ENCODE results near the gene WDFY2. TPM values are rescaled to one million over a fixed set of nuclear protein-coding genes. Genes with fewer than 3 reads are reported as not detected.

WDFY2 gene
- total and polyA plus RNA-seq, 2 experiments from 2014 or later, result 11.4 to 24.0 TPM

GRCh38 chr13:51746802-51747201 is 162.5 kb downstream of the WDFY2 start:
- Histone ChIP-seq H3K4me1 (ENCODE audit: insufficient read depth) (no peaks in the 10 kb centered on the region), H4K20me1 (replicated peaks; ENCODE audit: insufficient read depth) (peaks cover 4% of the 10 kb centered on the region), H3F3A (replicated peaks; ENCODE audit: low read depth) (no peaks in the 10 kb centered on the region), H2AFZ (no peak overlapping the region), H3K27me3 (ENCODE audit: insufficient read depth) (no peaks in the 10 kb centered on the region), H3K9me2 (ENCODE audit: insufficient read depth) (no peaks in the 10 kb centered on the region), H3K79me2 (replicated peaks; ENCODE audit: insufficient read depth) (no peaks in the 10 kb centered on the region; the same call in 1 of the 2 replicates), H3K4me3 (no peak overlapping the region), H3K36me3 (ENCODE audit: insufficient read depth) (peaks cover 31% of the 10 kb centered on the region), H3K27ac (ENCODE audit: low read depth) (no peak overlapping the region), H3K4me2 (no peak overlapping the region)
- Mint-ChIP-seq H3K9me3 (peaks cover 23% of the 10 kb centered on the region), H3K36me3 (ENCODE audit: low read depth) (peaks cover 75% of the 10 kb centered on the region), H3K27ac (no peak overlapping the region), H3K4me1 (no peaks in the 10 kb centered on the region), H3K27me3 (ENCODE audit: insufficient read depth, low read depth, poor library complexity) (no peaks in the 10 kb centered on the region), H3K4me3 (no peak overlapping the region)
- ATAC-seq, result no peak
- TF ChIP-seq EZH2phosphoT487 (IDR thresholded peaks at IDR 0.05; ENCODE audit: unreplicated experiment) (no peak), NANOG (IDR thresholded peaks at IDR 0.05; ENCODE audit: borderline replicate concordance) (no peak), REST (IDR thresholded peaks at IDR 0.05; ENCODE audit: unreplicated experiment) (no peak), ZNF331 (CRISPR knock-in tag; IDR thresholded peaks at IDR 0.05; ENCODE audit: low read depth) (no peak), JUNB (IDR thresholded peaks at IDR 0.05; ENCODE audit: unreplicated experiment) (no peak), POLR2AphosphoS5 (IDR thresholded peaks at IDR 0.05; ENCODE audit: low read depth) (no peak), CREB1 (CRISPR knock-in tag; IDR thresholded peaks at IDR 0.05; ENCODE audit: low read depth) (no peak), ZNF114 (CRISPR knock-in tag; IDR thresholded peaks at IDR 0.05) (no peak)
- TF ChIP-seq, protein P1, sequence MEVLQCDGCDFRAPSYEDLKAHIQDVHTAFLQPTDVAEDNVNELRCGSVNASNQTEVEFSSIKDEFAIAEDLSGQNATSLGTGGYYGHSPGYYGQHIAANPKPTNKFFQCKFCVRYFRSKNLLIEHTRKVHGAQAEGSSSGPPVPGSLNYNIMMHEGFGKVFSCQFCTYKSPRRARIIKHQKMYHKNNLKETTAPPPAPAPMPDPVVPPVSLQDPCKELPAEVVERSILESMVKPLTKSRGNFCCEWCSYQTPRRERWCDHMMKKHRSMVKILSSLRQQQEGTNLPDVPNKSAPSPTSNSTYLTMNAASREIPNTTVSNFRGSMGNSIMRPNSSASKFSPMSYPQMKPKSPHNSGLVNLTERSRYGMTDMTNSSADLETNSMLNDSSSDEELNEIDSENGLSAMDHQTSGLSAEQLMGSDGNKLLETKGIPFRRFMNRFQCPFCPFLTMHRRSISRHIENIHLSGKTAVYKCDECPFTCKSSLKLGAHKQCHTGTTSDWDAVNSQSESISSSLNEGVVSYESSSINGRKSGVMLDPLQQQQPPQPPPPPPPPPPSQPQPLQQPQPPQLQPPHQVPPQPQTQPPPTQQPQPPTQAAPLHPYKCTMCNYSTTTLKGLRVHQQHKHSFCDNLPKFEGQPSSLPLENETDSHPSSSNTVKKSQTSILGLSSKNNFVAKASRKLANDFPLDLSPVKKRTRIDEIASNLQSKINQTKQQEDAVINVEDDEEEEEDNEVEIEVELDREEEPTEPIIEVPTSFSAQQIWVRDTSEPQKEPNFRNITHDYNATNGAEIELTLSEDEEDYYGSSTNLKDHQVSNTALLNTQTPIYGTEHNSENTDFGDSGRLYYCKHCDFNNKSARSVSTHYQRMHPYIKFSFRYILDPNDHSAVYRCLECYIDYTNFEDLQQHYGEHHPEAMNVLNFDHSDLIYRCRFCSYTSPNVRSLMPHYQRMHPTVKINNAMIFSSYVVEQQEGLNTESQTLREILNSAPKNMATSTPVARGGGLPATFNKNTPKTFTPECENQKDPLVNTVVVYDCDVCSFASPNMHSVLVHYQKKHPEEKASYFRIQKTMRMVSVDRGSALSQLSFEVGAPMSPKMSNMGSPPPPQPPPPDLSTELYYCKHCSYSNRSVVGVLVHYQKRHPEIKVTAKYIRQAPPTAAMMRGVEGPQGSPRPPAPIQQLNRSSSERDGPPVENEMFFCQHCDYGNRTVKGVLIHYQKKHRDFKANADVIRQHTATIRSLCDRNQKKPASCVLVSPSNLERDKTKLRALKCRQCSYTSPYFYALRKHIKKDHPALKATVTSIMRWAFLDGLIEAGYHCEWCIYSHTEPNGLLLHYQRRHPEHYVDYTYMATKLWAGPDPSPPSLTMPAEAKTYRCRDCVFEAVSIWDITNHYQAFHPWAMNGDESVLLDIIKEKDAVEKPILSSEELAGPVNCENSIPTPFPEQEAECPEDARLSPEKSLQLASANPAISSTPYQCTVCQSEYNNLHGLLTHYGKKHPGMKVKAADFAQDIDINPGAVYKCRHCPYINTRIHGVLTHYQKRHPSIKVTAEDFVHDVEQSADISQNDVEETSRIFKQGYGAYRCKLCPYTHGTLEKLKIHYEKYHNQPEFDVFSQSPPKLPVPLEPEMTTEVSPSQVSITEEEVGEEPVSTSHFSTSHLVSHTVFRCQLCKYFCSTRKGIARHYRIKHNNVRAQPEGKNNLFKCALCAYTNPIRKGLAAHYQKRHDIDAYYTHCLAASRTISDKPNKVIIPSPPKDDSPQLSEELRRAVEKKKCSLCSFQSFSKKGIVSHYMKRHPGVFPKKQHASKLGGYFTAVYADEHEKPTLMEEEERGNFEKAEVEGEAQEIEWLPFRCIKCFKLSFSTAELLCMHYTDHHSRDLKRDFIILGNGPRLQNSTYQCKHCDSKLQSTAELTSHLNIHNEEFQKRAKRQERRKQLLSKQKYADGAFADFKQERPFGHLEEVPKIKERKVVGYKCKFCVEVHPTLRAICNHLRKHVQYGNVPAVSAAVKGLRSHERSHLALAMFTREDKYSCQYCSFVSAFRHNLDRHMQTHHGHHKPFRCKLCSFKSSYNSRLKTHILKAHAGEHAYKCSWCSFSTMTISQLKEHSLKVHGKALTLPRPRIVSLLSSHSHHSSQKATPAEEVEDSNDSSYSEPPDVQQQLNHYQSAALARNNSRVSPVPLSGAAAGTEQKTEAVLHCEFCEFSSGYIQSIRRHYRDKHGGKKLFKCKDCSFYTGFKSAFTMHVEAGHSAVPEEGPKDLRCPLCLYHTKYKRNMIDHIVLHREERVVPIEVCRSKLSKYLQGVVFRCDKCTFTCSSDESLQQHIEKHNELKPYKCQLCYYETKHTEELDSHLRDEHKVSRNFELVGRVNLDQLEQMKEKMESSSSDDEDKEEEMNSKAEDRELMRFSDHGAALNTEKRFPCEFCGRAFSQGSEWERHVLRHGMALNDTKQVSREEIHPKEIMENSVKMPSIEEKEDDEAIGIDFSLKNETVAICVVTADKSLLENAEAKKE (CRISPR knock-in tag; IDR thresholded peaks at IDR 0.05), result no peak
- TF ChIP-seq, protein P2, sequence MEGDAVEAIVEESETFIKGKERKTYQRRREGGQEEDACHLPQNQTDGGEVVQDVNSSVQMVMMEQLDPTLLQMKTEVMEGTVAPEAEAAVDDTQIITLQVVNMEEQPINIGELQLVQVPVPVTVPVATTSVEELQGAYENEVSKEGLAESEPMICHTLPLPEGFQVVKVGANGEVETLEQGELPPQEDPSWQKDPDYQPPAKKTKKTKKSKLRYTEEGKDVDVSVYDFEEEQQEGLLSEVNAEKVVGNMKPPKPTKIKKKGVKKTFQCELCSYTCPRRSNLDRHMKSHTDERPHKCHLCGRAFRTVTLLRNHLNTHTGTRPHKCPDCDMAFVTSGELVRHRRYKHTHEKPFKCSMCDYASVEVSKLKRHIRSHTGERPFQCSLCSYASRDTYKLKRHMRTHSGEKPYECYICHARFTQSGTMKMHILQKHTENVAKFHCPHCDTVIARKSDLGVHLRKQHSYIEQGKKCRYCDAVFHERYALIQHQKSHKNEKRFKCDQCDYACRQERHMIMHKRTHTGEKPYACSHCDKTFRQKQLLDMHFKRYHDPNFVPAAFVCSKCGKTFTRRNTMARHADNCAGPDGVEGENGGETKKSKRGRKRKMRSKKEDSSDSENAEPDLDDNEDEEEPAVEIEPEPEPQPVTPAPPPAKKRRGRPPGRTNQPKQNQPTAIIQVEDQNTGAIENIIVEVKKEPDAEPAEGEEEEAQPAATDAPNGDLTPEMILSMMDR (conservative IDR thresholded peaks at IDR 0.05; ENCODE audit: low read depth in 2 of 2), result no peak
- TF ChIP-seq, protein P3, sequence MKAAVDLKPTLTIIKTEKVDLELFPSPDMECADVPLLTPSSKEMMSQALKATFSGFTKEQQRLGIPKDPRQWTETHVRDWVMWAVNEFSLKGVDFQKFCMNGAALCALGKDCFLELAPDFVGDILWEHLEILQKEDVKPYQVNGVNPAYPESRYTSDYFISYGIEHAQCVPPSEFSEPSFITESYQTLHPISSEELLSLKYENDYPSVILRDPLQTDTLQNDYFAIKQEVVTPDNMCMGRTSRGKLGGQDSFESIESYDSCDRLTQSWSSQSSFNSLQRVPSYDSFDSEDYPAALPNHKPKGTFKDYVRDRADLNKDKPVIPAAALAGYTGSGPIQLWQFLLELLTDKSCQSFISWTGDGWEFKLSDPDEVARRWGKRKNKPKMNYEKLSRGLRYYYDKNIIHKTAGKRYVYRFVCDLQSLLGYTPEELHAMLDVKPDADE (IDR thresholded peaks at IDR 0.05), result no peak
- DNase-seq (ENCODE audit: low spot score), result no peak
